A549 (cell line): Measurements from ENCODE around the gene ALPI.
"Not testable (repeated sequence)": the region's sequence is repeated elsewhere in the genome, so short reads cannot be mapped to it uniquely, and the experiment has no call there.

Source experiments
- HDAC2 ChIP-seq: fragments of 200-600 bp; sonication (generic); IDR thresholded peaks from 2 replicates; pipeline ENCODE4 v1.6.1; 2016
- MAX ChIP-seq: IDR thresholded peaks from 2 replicates; pipeline ENCODE4 v1.6.1; 2012
- RFX5 ChIP-seq: fragments of 450-650 bp; IDR thresholded peaks from 2 replicates; pipeline ENCODE4 v1.7.1; 2014; ENCODE audit warnings: antibody characterized with exemption, mild to moderate bottlenecking, moderate library complexity

DNA sequence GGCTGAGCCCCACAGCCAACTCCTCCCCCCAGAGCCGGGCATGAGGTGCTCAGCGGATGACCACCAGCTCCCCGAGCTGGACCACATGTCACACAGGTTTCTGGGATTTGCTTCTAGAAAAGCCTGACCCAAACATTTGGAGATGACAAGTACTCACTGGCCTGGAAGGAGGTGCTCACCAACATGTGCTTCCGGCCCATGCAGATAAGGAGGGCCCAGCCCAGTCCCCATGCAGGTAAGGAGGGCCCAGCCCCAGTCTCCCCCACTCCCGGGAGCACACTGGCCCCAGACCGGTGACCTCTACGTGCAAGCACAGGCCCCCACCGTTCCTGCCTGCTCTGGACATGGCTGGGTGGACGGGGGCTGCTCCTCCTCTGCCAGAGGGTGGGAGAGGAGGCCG, 14.0 kb upstream of the ALPI start:
- TF ChIP-seq HDAC2, MAX, RFX5: not testable (repeated sequence)
